HFF-Myc (cell line): ENCODE measurements around the gene ADARB2.

ENCODE experiments used
- DNase-seq: peaks from one replicate; pipeline ENCODE4 v3.0.0-alpha.2; 2011; ENCODE audit warnings: low read depth; ENCODE audit errors: extremely low read depth
- H3K4me3 ChIP-seq: replicated peaks from 2 replicates; pipeline ENCODE4 v1.5.1; 2011; ENCODE audit warnings: low read depth, mild to moderate bottlenecking, control low read depth, low read length
- CTCF ChIP-seq: IDR thresholded peaks from 2 replicates; pipeline ENCODE4 v1.5.1; 2012; ENCODE audit warnings: mild to moderate bottlenecking, low read depth, low read length, control low read depth; ENCODE audit errors: missing control alignments

The ADARB2 gene

GRCh38 chr10:1589257-1589656 is 148.1 kb downstream of the ADARB2 start:
- no peak for TF ChIP-seq CTCF
- no peak overlapping the region for H3K4me3 ChIP-seq
- no peak for DNase-seq

GRCh38 chr10:1582739-1583138 is 154.6 kb downstream of the ADARB2 start:
- TF ChIP-seq CTCF: no peak
- H3K4me3 ChIP-seq: no peak overlapping the region
- no peak for DNase-seq

GRCh38 chr10:1581189-1581588 is 156.1 kb downstream of the ADARB2 start:
- TF ChIP-seq CTCF: no peak
- no peak for DNase-seq
- no peak overlapping the region for H3K4me3 ChIP-seq

- no peak overlapping the region for H3K4me3 ChIP-seq
- TF ChIP-seq CTCF: no peak
- DNase-seq: no peak
Observed at GRCh38 chr10:1579671-1580070, 157.7 kb downstream of the ADARB2 start.

GRCh38 chr10:1579141-1579491 is 158.2 kb downstream of the ADARB2 start:
- no peak for DNase-seq
- no peak overlapping the region for H3K4me3 ChIP-seq
- TF ChIP-seq CTCF: no peak

GRCh38 chr10:1578392-1579140 is 158.8 kb downstream of the ADARB2 start:
- no peak for TF ChIP-seq CTCF
- H3K4me3 ChIP-seq: no peak overlapping the region

GRCh38 chr10:1577945-1578344 is 159.4 kb downstream of the ADARB2 start:
- DNase-seq: no peak
- no peak for TF ChIP-seq CTCF
- H3K4me3 ChIP-seq: no peak overlapping the region

More at GRCh38 chr10:1578392-1579140, 158.8 kb downstream of the ADARB2 start:
- DNase-seq: no peak
